Neutrophil (primary cell): ENCODE data around the gene VSTM4.

Source experiments
- H3K27ac ChIP-seq: fragments of 200-600 bp; sonication (generic); 2 replicates; pipeline ENCODE4 v1.5.1; 2016; ENCODE audit warnings: mild to moderate bottlenecking, moderate library complexity
- H3K27me3 ChIP-seq: fragments of 200-600 bp; sonication (generic); 2 replicates; pipeline ENCODE4 v1.6.0; 2016; ENCODE audit warnings: mild to moderate bottlenecking
- H3K36me3 ChIP-seq: fragments of 200-600 bp; sonication (generic); 2 replicates; pipeline ENCODE4 v1.5.1; 2017
- H3K4me1 ChIP-seq, 2 experiments: fragments of 200-600 bp in 1 of 2; sonication (generic) in 1 of 2; 1 replicate in 1 of 2; 2 replicates in 1 of 2; pipeline versions ENCODE4 v1.5.1 to v1.6.1; 2013 to 2016; ENCODE audit warnings: low read depth in 1 of 2, low read length in 1 of 2, mild to moderate bottlenecking in 1 of 2, moderate library complexity in 1 of 2; ENCODE audit not compliant: control insufficient read depth in 1 of 2, insufficient read depth in 1 of 2
- H3K4me3 ChIP-seq, 2 experiments: fragments of 200-600 bp in 1 of 2; sonication (generic) in 1 of 2; 1 replicate in 1 of 2; 2 replicates in 1 of 2; pipeline ENCODE4 v1.5.1; 2013 to 2016; ENCODE audit warnings: low read depth in 1 of 2, low read length in 1 of 2, mild to moderate bottlenecking in 1 of 2, moderate library complexity in 1 of 2
- H3K9me3 ChIP-seq: fragments of 200-600 bp; sonication (generic); 2 replicates; pipeline ENCODE4 v1.5.1; 2016
- CTCF ChIP-seq: fragments of 200-600 bp; sonication (generic); IDR thresholded peaks from 2 replicates; pipeline ENCODE4 v1.5.1; 2016; ENCODE audit warnings: antibody characterized with exemption

Gene VSTM4

GRCh38 chr10:49105076-49105475 is 10.2 kb downstream of the VSTM4 start:
- Histone ChIP-seq H3K4me1 (no peaks in the 10 kb centered on the region), H3K27me3 (no peaks in the 10 kb centered on the region), H3K4me3 (no peak overlapping the region), H3K27ac (no peak overlapping the region), H3K9me3 (no peaks in the 10 kb centered on the region), H3K36me3 (no peaks in the 10 kb centered on the region)
- no peak for TF ChIP-seq CTCF

GRCh38 chr10:49104323-49104722 is 11.0 kb downstream of the VSTM4 start:
- Histone ChIP-seq H3K27me3 (no peaks in the 10 kb centered on the region), H3K36me3 (no peaks in the 10 kb centered on the region), H3K27ac (no peak overlapping the region), H3K4me3 (no peak overlapping the region), H3K4me1 (no peaks in the 10 kb centered on the region), H3K9me3 (no peaks in the 10 kb centered on the region)
- no peak for TF ChIP-seq CTCF

GRCh38 chr10:49103761-49104160 is 11.6 kb downstream of the VSTM4 start:
- Histone ChIP-seq H3K27ac (no peak overlapping the region), H3K27me3 (no peaks in the 10 kb centered on the region), H3K4me1 (no peaks in the 10 kb centered on the region), H3K4me3 (no peak overlapping the region), H3K9me3 (no peaks in the 10 kb centered on the region), H3K36me3 (no peaks in the 10 kb centered on the region)
- TF ChIP-seq CTCF: no peak

- no peak overlapping the region for H3K4me3 ChIP-seq
- TF ChIP-seq CTCF: no peak
- no peaks in the 10 kb centered on the region for H3K36me3 ChIP-seq
- H3K27me3 ChIP-seq: no peaks in the 10 kb centered on the region
- H3K9me3 ChIP-seq: no peaks in the 10 kb centered on the region
- no peak overlapping the region for H3K27ac ChIP-seq
- no peaks in the 10 kb centered on the region for H3K4me1 ChIP-seq
Measured at GRCh38 chr10:49099046-49099445, 16.3 kb downstream of the VSTM4 start.

- Histone ChIP-seq H3K9me3 (no peaks in the 10 kb centered on the region), H3K27ac (no peak overlapping the region), H3K4me1 (no peaks in the 10 kb centered on the region), H3K27me3 (no peaks in the 10 kb centered on the region), H3K36me3 (no peaks in the 10 kb centered on the region), H3K4me3 (no peak overlapping the region)
- TF ChIP-seq CTCF: no peak
Measured at GRCh38 chr10:49096890-49097445, 18.4 kb downstream of the VSTM4 start.

GRCh38 chr10:49094646-49095045 is 20.7 kb downstream of the VSTM4 start:
- Histone ChIP-seq H3K9me3 (no peaks in the 10 kb centered on the region), H3K27me3 (no peaks in the 10 kb centered on the region), H3K27ac (no peak overlapping the region), H3K4me1 (no peaks in the 10 kb centered on the region), H3K4me3 (no peak overlapping the region), H3K36me3 (no peaks in the 10 kb centered on the region)
- no peak for TF ChIP-seq CTCF
